HL-60/S4 treated with phorbol 12-myristate 13-acetate at 8.2 ng/mL for 4 days and 3 days (cell line): ENCODE results near the gene EXOC5.
"Not testable (repeated sequence)": the region's sequence is repeated elsewhere in the genome, so short reads cannot be mapped to it uniquely, and the experiment has no call there.

Experiments
- in situ Hi-C: fragments of 300-500 bp; cut with MboI; formaldehyde crosslinking; loops from 2 replicates; pipeline ENCODE4 v1.15.0; 2022; ENCODE audit warnings: low sequenced_read_pairs

Gene EXOC5

GRCh38 chr14:57258221-57258620, 10.5 kb downstream of the EXOC5 start:
- in situ Hi-C loops: not testable (repeated sequence)

- in situ Hi-C loops: no loop called here
These were observed 13.8 kb downstream of the EXOC5 start for GRCh38 chr14:57254884-57255283.

GRCh38 chr14:57246933-57247657, 21.6 kb downstream of the EXOC5 start:
- in situ Hi-C loops: no loop called here

GRCh38 chr14:57245941-57246340, 22.8 kb downstream of the EXOC5 start:
- in situ Hi-C loops: no loop called here

GRCh38 chr14:57244106-57244505, 24.6 kb downstream of the EXOC5 start:
- in situ Hi-C loops: no loop called here

- in situ Hi-C loops: no loop called here
These were observed 25.4 kb downstream of the EXOC5 start for GRCh38 chr14:57243320-57243719.

GRCh38 chr14:57240115-57240514, 28.6 kb downstream of the EXOC5 start:
- in situ Hi-C loops: not testable (repeated sequence)

- in situ Hi-C loops: no loop called here
These were observed 36.7 kb downstream of the EXOC5 start for GRCh38 chr14:57232006-57232405.

GRCh38 chr14:57228320-57228719, 40.4 kb downstream of the EXOC5 start:
- in situ Hi-C loops: not testable (repeated sequence)

GRCh38 chr14:57227083-57227482, 41.6 kb downstream of the EXOC5 start:
- in situ Hi-C loops: no loop called here

- in situ Hi-C loops: no loop called here
These were observed 46.8 kb downstream of the EXOC5 start for GRCh38 chr14:57221931-57222330.

GRCh38 chr14:57212919-57213318, 55.8 kb downstream of the EXOC5 start:
- in situ Hi-C loops: no loop called here

- in situ Hi-C loops: no loop called here
These were observed 59.1 kb downstream of the EXOC5 start for GRCh38 chr14:57209561-57209960.

- in situ Hi-C loops: no loop called here
These were observed 62.8 kb downstream of the EXOC5 start for GRCh38 chr14:57205938-57206337.

GRCh38 chr14:57202672-57203071, 66.0 kb downstream of the EXOC5 start:
- in situ Hi-C loops: not testable (repeated sequence)

GRCh38 chr14:57199921-57200320, 68.8 kb downstream of the EXOC5 start:
- in situ Hi-C loops: no loop called here

GRCh38 chr14:57189070-57189469, 79.6 kb downstream of the EXOC5 start:
- in situ Hi-C loops: no loop called here

GRCh38 chr14:57182760-57183503, 85.8 kb downstream of the EXOC5 start:
- in situ Hi-C loops: no loop called here

- in situ Hi-C loops: no loop called here
These were observed 89.4 kb downstream of the EXOC5 start for GRCh38 chr14:57179273-57179672.

GRCh38 chr14:57174466-57174865, 94.2 kb downstream of the EXOC5 start:
- in situ Hi-C loops: no loop called here

GRCh38 chr14:57171903-57172302, 96.8 kb downstream of the EXOC5 start:
- in situ Hi-C loops: no loop called here

- in situ Hi-C loops: no loop called here
These were observed 97.3 kb downstream of the EXOC5 start for GRCh38 chr14:57171363-57171762.
